SK-MEL-5 (cell line): Measurements from ENCODE around the gene TPTE. TPM values are rescaled to one million over a fixed set of nuclear protein-coding genes. Genes with fewer than 3 reads are reported as not detected.
"Not testable (repeated sequence)": the region's sequence is repeated elsewhere in the genome, so short reads cannot be mapped to it uniquely, and the experiment has no call there.

Source experiments
- DNase-seq: peaks from one replicate; pipeline ENCODE4 v3.0.0-alpha.2; 2016; ENCODE audit warnings: low read depth, low spot score
- in situ Hi-C: cut with HindIII; loops from 2 replicates; pipeline ENCODE4 v1.10.0; 2016; ENCODE audit warnings: low sequenced_read_pairs, high pct_unique_total_duplicates, low pct_unique_long_range_greater_than_20kb
- polyA plus RNA-seq, 2 experiments: library from polyadenylated mRNA; depleted of rRNA; stranded (reverse); fragments of >200 nt; gene quantifications; 2 replicates each; pipeline ENCODE4 v1.2.3, GENCODE V29; 2015
- total RNA-seq: library from RNA; depleted of rRNA; stranded (reverse); fragments of >200 nt; shearing (Covaris generic); gene quantifications from 2 replicates; pipeline ENCODE4 v1.2.3, GENCODE V29; 2014; rRNA removed

TPTE gene
- 0.26 and 1.5 TPM in 2 replicates for total RNA-seq
- 0.31 and 1.2 TPM in 2 replicates for polyA plus RNA-seq (2015; cell fraction: cytosol; rRNA removed)
- 6.2 and 6.4 TPM in 2 replicates for polyA plus RNA-seq (2015; cell fraction: nucleus; rRNA removed)

DNA sequence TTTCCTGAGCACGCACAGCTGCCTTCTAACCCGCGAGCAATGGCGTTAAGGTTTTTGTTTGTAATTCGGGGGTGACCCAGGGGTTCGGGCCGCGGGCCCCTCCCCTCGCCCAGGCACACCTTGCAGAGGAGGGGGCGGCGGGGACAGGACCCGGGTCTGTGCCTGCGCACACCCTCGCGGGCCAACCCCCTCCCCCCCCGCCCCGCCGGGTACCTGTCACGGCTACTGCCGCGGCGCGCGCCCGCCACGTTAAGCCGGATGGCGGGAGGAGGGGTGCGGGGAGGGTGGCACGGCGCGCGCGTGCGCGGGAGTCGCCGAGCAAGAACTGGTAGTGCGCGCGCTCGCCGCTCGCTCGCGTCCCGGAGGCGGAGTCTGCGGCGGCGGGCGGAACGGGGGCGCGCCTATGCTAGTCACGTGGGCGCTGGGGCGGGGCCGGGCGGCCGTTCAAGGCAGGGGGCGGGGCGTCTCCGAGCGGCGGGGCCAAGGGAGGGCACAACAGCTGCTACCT, at the start of gene TPTE:
Gene TPTE, plus strand, starts transcription at position 493 of the 508 bp plus-strand sequence. CDS start 17,141 bp downstream, outside the sequence.
- DNase-seq, result no peak
- in situ Hi-C loops, result no loop called here

DNA sequence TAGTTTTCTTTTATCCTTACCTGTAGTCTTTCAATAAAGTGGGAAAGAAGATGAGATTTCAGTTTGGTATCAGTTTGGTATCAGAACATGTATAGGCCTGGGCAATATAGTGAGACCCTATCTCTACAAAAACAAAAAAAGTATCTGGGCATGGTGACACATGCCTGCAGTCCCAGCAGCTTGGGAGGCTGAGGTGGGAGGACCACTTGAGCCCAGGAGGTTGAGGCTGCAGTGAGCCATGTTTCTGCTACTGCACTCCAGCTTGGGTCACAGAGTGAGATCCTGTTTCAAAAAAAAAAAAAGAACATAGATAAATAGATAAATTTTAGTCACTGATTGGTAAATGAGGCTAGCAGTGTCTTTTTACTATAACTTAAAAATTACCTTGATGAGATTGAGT, 49.4 kb upstream of the TPTE start:
- in situ Hi-C loops, DNase-seq: not testable (repeated sequence)

DNA sequence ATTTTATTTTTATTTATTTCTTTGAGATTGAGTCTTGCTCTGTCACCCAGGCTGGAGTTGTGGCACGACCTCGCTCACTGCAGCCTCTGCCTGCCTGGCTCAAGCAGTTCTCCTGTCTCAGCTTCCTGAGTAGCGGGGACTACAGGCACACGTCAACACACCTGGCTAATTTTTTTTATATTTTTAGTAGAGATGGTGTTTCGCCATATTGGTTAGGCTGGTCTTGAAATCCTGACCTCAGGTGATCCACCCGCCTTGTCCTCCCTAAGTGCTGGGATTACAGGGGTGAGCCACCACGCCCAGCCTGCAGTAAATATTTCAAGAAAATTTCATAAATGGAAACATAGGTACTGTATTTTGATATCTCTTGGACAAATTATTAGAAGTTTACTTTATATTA, 43.6 kb upstream of the TPTE start:
- in situ Hi-C loops, DNase-seq: not testable (repeated sequence)

DNA sequence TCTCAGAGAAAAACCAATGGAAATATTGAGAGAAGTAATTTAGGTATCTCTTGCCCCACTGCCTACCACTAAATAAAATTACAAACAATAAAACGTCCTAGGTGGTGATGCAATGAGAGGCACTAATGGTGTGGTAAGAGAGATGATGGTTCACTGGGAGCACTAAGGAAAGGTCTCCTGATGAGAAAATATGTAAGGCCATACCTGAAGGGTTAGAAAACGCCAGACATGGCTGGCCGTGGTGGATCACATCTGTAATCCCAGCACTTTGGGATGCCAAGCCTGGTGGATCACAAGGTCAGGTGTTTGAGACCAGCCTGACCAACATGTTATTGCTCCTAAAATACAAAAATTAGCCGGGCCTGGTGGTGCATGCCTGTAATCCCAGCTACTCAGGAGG, 41.5 kb upstream of the TPTE start:
- DNase-seq, in situ Hi-C loops: not testable (repeated sequence)

DNA sequence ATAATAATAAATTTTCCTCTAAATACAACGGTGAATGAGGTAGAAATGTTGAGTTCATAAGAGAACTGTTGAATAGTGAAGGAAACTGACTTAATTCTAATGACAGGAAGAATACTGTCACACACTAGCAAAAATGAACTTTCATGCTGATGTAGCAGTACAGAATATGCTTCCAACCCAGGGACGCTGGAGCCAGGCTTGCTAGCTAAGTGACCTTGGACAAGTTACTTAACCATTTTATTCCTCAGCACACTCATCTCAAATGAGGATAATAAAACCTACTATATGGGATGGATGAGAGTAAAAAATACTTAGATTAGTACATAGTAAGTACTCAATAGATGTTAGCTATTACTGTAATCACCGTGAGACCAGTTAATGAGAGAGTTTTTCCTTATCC, 36.5 kb upstream of the TPTE start:
- DNase-seq, in situ Hi-C loops: not testable (repeated sequence)

DNA sequence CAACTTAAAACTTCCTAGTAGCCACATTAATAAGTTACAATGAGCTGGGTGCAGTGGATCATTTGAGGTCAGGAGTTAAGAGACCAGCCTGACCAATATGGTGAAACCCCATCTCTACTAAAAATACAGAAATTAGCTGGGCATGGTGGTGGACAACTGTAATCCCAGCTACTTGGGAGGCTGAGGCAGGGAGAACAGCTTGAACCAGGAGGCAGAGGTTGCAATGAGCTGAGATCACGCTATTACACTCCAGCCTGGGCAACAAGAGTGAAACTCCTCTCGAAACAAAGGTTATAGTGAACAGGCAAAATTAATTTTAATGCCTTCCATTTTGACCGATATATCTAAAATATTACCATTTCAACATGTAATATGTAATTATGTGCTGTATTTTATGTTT, 30.9 kb upstream of the TPTE start:
- in situ Hi-C loops, DNase-seq: not testable (repeated sequence)

DNA sequence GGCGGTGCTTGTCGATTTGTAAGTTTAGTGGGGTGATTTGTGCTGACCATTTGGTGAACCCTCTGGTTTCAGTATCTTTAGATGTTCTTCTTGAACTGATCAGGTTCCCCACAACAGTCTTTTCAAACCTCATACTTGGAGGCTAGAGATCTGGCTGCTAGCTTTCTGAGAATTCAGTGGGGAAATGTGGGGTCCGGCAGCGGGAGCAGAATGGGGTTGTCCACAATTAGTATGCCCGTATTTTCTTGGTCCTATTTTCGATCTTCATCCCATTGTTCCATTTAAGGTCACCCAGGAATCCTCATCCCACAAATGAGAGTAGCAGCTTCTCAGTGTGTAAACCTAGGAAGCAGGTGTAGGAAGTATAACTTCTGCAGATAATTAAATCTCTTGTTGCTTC, 10.3 kb upstream of the TPTE start:
- DNase-seq, result no peak
- in situ Hi-C loops, result no loop called here

DNA sequence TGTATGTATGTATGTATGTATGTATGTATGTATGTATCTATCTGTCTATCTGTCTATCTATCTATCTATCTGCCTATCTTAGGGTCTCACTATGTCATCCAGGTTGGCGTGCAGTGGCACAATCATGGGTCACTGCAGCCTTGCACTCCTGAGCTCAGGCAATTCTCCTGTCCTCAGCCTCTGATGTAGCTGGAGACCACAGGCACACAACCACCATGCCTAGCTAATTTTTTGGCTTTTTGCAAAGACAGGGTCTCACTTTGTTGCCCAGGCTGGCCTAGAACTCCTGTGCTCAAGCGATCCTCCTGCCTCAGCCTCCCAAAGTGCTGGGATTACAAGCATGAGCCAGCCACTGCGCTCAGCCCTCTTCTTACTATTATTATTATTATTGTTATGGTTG, 4.5 kb upstream of the TPTE start:
- in situ Hi-C loops, DNase-seq: not testable (repeated sequence)

DNA sequence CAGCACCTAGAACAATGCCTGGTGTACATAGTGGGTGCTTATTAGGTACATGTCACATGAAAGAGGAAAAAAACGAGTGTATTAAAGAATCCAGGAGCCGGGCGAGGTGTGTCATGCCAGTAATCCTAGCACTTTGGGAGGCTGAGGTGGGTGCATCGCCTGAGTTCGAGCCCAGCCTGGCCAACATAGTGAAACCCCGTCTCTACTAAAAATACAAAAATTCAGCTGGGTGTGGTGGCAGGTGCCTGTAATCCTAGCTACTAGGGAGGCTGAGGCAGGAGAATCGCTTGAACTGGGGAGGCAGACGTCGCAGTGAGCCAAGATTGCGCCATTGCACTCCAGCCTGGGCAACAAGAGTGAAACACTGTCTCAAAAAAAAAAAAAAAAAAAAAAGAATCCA, 3.5 kb upstream of the TPTE start:
- in situ Hi-C loops, DNase-seq: not testable (repeated sequence)

DNA sequence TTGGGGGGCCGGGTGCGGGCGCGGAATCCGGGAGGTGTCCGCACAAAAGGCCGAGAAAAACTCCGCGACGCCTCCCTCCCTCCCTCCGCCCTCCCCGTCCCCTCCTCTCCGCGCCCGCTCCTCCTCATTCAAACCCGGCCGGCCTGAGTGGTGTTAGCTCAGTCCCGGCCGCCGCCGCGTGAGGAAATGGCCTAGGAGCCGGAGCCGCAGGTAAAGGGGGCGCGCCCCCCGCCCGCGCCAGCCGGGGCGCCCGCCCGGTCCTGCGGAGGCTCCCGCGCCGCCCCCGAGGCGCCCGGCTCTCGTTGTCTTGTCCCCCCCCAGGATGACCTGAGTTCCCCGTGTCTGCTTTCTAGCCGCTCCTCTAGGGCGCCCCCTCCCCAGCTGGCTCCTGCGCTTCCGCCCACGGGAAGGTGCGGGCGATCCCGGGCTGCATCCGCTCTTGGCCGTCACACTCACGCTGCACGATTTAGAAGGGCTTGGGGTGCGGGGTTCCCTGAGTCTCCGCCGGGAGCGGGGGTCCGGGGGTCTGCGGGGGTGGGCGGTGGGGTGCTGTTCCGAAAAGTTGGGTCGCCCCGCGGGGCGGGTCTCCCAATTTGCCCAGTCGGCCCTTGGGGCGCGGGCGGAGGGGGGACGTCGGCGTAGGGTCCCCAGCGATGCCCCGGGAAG, 585 bp downstream of the TPTE start:
- in situ Hi-C loops, DNase-seq: not testable (repeated sequence)

DNA sequence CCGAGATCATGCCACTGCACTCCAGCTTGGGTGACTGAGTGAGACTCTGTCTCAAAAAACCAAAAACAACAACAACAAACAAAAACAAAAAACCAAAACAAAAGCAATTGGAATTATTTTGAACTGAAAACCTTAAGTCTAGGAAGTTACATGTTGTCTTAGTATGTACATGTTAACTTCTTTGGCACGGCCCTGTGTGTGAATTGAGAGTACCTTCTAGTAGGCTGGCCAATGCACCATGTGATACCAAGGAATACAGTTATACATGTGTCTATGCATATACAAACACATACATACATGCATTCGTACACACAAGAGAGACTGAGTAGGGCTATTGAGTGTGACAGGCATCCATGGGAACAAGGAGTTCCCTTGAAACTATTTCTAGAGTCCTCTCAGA, 18.6 kb downstream of the TPTE start:
- no peak for DNase-seq
- in situ Hi-C loops, result no loop called here

DNA sequence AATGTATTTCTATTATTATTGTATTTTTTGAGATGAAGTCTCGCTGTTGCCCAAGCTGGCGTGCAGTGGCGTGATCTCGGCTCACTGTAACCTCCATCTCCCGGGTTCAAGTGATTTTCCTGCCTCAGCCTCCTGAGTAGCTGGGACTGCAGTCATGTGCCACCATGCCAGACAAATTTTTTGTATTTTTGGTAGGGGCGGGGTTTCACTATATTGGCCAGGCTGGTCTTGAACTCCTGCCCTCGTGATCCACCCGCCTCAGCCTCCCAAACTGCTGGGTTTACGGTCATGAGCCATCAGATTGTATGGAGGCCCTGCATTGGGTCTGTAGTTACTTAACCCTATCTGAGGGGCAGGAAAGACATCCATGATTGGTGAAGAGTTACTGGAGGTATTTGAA, 23.0 kb downstream of the TPTE start:
- DNase-seq, in situ Hi-C loops: not testable (repeated sequence)

DNA sequence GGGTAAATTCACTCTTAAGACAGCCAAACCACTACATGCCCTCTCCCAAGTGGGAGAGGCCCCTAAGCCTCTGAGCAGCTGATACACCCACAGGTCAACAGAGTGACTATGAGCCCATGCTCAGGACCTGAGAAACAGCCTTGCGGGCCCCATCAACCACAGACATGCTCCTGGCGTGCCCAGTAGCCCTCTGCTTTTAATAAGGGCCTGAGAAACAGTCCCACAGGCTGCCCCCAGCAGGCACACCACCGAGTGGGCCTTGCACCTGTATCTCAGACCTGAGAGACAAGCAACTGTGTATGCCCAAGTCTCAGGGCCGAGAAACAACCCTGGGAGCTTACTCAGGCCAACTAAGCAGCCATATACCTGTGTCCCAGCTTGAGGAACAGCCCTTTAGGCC, 26.5 kb downstream of the TPTE start:
- in situ Hi-C loops, DNase-seq: not testable (repeated sequence)

DNA sequence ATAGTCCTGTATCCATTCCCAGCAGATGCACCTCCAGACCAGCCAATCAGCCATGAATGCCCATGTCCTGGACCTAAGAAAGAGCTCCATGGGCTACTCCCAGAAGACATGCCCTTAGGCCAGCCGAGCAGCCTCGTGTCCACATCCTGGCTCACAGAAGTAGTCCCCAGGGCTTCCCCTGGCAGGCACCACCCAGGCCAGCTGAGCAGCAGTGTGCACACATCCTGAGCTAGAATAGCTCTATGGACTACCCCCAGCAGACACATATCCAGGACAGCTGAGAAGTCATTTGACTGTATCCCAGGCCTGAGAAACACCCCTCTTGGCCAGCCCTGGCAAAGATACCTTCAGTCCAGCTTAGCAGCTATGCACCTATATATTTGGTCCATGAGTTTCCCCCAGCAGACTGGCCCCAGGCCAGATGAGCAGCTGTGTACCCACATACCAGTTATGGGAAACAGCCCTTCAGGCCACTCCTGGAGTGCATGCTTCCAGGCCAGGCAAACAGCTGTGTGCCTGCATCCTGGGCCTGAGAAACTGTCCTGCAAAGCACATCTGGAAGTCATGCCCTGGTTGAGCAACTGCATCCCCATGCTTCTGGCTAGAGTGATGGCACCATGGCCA, 27.1 kb downstream of the TPTE start:
- DNase-seq, in situ Hi-C loops: not testable (repeated sequence)

DNA sequence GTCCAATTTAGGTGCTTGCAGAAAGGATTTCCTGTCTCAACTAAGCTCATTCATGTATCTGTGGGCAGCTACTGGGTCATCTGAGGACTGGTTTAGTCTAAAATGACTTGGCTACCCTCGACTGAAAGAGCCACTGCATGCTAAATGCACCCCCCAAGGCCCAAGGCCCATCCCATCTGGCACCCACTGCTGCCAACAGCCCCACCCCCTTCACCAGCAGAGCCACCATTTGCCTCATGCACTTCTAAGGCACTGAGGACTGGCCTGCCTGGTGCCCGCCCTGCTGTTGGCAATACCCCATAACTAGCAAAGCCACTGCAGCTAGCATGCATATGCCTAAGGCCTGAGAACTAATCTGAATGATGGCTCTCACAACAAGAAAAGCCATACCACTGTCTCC, 49.4 kb downstream of the TPTE start:
- in situ Hi-C loops, DNase-seq: not testable (repeated sequence)

DNA sequence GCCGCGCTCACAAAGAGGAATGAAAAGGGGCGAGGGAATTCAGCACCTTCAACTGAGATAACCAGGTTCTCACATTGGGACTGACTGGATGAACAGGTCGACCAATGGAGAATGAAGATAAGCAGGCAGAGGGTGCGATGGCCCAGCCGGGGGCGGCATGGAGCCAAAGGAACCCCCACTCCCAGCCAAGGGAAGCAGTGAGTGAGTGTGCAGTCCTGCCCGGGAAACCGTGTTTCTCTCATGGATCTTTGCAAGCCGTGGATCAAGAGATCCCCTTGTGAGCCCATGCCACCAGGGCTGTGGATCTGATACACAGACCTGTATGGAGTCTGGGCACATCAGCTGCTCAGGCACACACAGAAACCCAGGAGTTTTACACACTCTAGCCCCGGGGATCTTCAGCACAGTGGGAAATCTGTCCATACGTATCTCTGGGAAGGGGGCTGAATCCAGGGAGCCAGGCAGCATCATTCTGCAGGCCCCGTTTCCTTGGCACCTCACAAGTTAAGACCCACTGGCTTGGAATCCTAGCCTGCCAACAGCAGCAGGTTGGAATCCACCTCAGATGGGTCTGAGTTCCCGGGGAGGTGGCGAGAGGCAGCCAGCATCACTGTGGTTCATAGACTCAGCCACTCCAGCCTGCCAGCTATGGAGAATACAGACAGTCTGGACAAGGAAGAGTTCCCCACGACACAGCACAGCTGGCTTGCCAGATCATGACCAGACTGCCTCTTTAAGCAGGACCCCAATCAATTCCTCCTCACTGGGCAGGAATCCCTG, 53.3 kb downstream of the TPTE start:
- DNase-seq, in situ Hi-C loops: not testable (repeated sequence)

DNA sequence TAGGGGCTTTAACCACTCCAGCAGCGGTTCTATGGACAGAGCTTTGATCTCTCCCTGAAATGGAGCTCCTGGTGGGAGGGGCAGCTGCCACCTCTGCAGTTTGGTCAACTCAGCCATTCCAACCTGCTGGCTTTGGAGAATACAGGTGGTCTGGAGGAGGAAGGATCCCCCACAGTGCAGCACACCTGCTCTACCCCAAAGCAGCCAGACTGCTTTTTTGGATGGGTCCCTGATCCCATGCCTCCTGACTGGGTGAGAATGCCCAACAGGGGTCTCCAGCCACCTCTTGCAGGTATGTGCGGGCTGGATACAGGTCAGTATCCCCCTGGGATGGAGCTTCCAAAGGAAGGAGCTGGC, 53.9 kb downstream of the TPTE start:
- DNase-seq, result no peak
- in situ Hi-C loops, result no loop called here

DNA sequence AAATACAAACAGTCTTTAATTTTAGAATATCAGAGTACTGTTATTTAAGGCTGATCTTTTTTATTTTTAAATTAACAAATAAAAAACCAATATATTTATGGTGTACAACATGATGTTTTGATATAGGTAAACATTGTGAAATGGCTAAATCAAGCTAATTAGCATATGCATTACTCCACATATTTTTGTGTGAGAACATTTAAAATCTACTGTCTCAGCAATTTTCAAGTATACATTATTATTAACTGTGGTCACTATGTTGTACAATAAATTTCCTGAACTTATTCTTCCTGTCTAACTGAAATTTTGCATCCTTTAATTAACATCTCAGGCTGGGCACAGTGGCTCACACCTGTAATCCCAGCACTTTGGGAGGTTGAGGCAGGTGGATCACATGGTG, 57.5 kb downstream of the TPTE start:
- DNase-seq, in situ Hi-C loops: not testable (repeated sequence)
